Measurements from ENCODE around the gene KIRREL3. TPM values are rescaled to one million over a fixed set of nuclear protein-coding genes. Genes with fewer than 3 reads are reported as not detected.

Gene KIRREL3
- total and polyA plus RNA-seq, 7 experiments from 2014 or later, result not detected

DNA sequence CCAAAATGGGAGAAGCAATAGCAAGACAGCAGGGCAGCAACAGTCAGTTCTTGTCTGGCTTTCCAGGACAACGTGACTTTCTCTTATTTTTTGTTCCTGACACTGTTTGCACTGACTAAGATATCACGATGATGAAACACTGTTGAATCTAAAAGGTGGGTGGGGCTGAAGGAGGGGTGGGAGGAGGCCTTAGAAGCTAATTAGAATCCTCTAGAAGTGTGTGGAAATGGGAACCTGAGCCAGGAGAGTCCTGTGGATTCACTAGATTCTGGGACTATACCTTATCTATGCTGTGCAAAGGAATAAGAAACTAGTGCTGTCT, 344.8 kb downstream of the KIRREL3 start:
- Histone ChIP-seq H3K9me3 (ENCODE audit: control insufficient read depth in 2 of 3, low read length in 3 of 3) (no peaks in the 10 kb centered on the region), H3K4me3 (ENCODE audit: low read length) (no peak overlapping the region), H3K27me3 (ENCODE audit: control insufficient read depth in 2 of 2, insufficient read depth in 2 of 2, low read length in 2 of 2) (no peaks in the 10 kb centered on the region), H3K4me1 (ENCODE audit: control insufficient read depth in 2 of 2, insufficient read depth in 2 of 2, low read length in 2 of 2) (no peaks in the 10 kb centered on the region), H3K36me3 (ENCODE audit: control insufficient read depth in 2 of 3, insufficient read depth in 3 of 3, low read length in 3 of 3) (no peaks in the 10 kb centered on the region), H3K27ac (ENCODE audit: low read depth, low read length) (no peak overlapping the region)
- DNase-seq (no peak), ATAC-seq (no peak)
- Mint-ChIP-seq H3K27me3 (peaks cover 0 to 25% (median 15%) of the 10 kb centered on the region in 5 donors), H3K9me3 (peaks cover 0 to 5% (median 0%) of the 10 kb centered on the region in 11 donors), H3K4me3 (no peak overlapping the region), H3K27ac (no peak overlapping the region), H3K4me1 (no peaks in the 10 kb centered on the region), H3K36me3 (no peaks in the 10 kb centered on the region)
- POLR2A ChIA-PET, result no interaction called here
- intact Hi-C loops (cut with micrococcal nuclease), result no loop called here
- CTCF ChIA-PET, result no interaction called here

DNA sequence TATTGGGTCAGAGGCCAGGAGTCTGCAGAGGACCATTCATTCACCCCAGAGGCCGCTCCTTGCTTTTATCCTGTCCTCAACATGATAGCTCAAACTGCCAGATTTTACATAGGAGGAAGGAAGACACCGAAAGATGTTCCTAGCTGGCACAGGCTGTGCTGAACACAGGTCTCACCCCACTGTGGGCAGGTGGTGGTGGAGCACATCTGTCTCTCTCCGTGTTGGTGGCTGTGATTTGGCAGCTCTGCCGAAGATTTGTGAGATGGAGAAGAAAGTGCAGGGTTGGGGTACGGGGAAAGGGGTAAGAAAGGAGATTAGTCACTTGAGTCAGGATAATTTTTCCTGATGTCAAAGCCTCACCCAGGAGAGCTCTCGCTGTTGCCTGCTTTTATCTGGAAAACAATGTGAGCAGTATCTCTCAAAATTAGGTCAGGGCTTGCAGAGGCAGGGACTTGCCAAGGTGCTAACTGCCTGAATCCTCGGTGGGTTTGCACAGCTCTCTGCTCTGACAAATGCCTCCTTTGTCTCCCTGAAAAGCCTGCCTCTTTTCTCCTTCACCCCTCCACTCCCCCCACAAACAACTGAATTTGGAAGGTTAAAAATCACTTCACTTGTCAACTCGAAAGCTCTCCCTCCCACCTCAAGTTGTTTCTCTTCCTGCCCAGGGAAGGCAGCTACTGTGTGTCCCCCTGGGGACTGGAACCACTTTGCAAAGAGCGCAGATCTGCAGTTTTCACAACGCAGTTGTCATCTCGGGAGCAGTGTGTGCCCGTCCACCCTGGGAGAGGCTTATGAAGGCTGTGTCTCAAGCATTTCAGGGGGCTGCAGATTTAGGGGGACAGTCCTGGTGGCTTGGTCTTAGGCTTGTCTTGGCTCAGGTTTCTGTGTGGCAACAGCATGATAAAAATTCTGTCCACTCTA, 345.4 kb downstream of the KIRREL3 start:
- CTCF ChIA-PET, result no interaction called here
- no peak for ATAC-seq
- Mint-ChIP-seq H3K27me3 (peaks cover 0 to 25% (median 15%) of the 10 kb centered on the region in 5 donors), H3K4me1 (no peaks in the 10 kb centered on the region), H3K4me3 (no peak overlapping the region), H3K27ac (no peak overlapping the region), H3K9me3 (peaks cover 0 to 5% (median 0%) of the 10 kb centered on the region in 11 donors), H3K36me3 (no peaks in the 10 kb centered on the region)
- no peak overlapping the region for H3K27ac ChIP-seq (ENCODE audit: low read depth, low read length)
- H3K4me1 ChIP-seq (ENCODE audit: control insufficient read depth in 2 of 2, insufficient read depth in 2 of 2, low read length in 2 of 2), result no peaks in the 10 kb centered on the region
- no peak overlapping the region for H3K4me3 ChIP-seq (ENCODE audit: low read length)
- H3K27me3 ChIP-seq (ENCODE audit: control insufficient read depth in 2 of 2, insufficient read depth in 2 of 2, low read length in 2 of 2), result no peaks in the 10 kb centered on the region
- H3K9me3 ChIP-seq (ENCODE audit: control insufficient read depth in 2 of 3, low read length in 3 of 3), result no peaks in the 10 kb centered on the region
- no peaks in the 10 kb centered on the region for H3K36me3 ChIP-seq (ENCODE audit: control insufficient read depth in 2 of 3, insufficient read depth in 3 of 3, low read length in 3 of 3)
- DNase-seq, result no peak
- POLR2A ChIA-PET, result no interaction called here
- intact Hi-C loops (cut with micrococcal nuclease), result no loop called here

DNA sequence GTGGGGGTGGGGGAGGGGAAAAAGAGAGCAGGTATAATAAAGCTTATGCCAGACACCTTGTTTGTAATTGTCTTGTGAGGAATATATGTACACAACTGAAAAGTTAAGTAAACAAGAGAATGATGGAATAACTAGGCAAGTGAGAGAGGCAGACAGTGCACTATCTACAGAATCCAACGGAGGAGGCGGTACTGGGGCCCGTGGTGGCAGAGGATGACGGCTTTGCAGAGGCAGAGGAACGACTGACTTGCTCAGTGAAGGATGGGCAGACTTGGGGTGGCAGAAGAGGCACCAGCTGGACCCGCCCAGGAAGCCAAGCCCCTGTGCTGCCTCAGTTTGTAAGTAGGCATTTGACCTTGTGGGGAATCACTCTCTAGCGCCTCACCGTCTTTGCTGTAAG, 347.5 kb downstream of the KIRREL3 start:
- DNase-seq (no peak), ATAC-seq (no peak)
- Histone ChIP-seq H3K27ac (ENCODE audit: low read depth, low read length) (no peak overlapping the region), H3K4me3 (ENCODE audit: low read length) (no peak overlapping the region), H3K36me3 (ENCODE audit: control insufficient read depth in 2 of 3, insufficient read depth in 3 of 3, low read length in 3 of 3) (no peaks in the 10 kb centered on the region), H3K27me3 (ENCODE audit: control insufficient read depth in 2 of 2, insufficient read depth in 2 of 2, low read length in 2 of 2) (no peaks in the 10 kb centered on the region), H3K4me1 (ENCODE audit: control insufficient read depth in 2 of 2, insufficient read depth in 2 of 2, low read length in 2 of 2) (no peaks in the 10 kb centered on the region), H3K9me3 (ENCODE audit: control insufficient read depth in 2 of 3, low read length in 3 of 3) (no peaks in the 10 kb centered on the region)
- H3K27me3 Mint-ChIP-seq, result peaks cover 0 to 27% (median 16%) of the 10 kb centered on the region in 5 donors
- H3K9me3 Mint-ChIP-seq, result peaks cover 0 to 9% (median under 1%) of the 10 kb centered on the region in 11 donors
- no peak overlapping the region for H3K27ac Mint-ChIP-seq
- CTCF ChIA-PET, result no interaction called here
- intact Hi-C loops (cut with micrococcal nuclease), result no loop called here
- H3K4me3 Mint-ChIP-seq, result no peak overlapping the region
- H3K4me1 Mint-ChIP-seq, result no peaks in the 10 kb centered on the region
- no peaks in the 10 kb centered on the region for H3K36me3 Mint-ChIP-seq
- POLR2A ChIA-PET, result no interaction called here

DNA sequence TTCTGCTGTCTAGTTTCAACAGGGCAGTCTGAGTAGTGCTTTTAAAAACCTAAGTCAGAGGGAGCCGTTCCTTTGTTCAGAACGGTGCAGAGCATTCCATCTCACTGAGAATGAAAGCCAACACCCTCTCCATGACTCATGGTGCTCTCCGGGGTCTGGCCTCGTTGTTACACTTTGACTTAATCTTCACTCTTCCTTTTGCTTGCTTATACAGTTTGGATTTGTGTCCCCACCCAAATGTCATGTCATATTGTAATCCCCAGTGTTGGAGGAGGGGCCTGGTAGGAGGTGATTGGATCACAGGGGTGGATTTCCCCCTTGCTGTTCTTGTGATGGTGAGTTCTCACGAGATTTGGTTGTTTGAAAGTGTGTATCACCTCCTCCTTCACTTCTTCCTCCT, 352.8 kb downstream of the KIRREL3 start:
- ATAC-seq (no peak), DNase-seq (no peak)
- H3K36me3 ChIP-seq (ENCODE audit: control insufficient read depth in 2 of 3, insufficient read depth in 3 of 3, low read length in 3 of 3), result no peaks in the 10 kb centered on the region
- ChIA-PET POLR2A (no interaction called here), CTCF (no interaction called here)
- Mint-ChIP-seq H3K4me3 (no peak overlapping the region), H3K4me1 (no peaks in the 10 kb centered on the region), H3K27me3 (peaks cover 0 to 20% (median 4%) of the 10 kb centered on the region in 5 donors), H3K9me3 (peaks cover 0 to 9% (median 0%) of the 10 kb centered on the region in 11 donors), H3K27ac (no peak overlapping the region), H3K36me3 (no peaks in the 10 kb centered on the region)
- intact Hi-C loops (cut with micrococcal nuclease), result no loop called here
- H3K9me3 ChIP-seq (ENCODE audit: control insufficient read depth in 2 of 3, low read length in 3 of 3), result no peaks in the 10 kb centered on the region
- no peaks in the 10 kb centered on the region for H3K27me3 ChIP-seq (ENCODE audit: control insufficient read depth in 2 of 2, insufficient read depth in 2 of 2, low read length in 2 of 2)
- H3K4me1 ChIP-seq (ENCODE audit: control insufficient read depth in 2 of 2, insufficient read depth in 2 of 2, low read length in 2 of 2), result no peaks in the 10 kb centered on the region
- H3K27ac ChIP-seq (ENCODE audit: low read depth, low read length), result no peak overlapping the region
- no peak overlapping the region for H3K4me3 ChIP-seq (ENCODE audit: low read length)

DNA sequence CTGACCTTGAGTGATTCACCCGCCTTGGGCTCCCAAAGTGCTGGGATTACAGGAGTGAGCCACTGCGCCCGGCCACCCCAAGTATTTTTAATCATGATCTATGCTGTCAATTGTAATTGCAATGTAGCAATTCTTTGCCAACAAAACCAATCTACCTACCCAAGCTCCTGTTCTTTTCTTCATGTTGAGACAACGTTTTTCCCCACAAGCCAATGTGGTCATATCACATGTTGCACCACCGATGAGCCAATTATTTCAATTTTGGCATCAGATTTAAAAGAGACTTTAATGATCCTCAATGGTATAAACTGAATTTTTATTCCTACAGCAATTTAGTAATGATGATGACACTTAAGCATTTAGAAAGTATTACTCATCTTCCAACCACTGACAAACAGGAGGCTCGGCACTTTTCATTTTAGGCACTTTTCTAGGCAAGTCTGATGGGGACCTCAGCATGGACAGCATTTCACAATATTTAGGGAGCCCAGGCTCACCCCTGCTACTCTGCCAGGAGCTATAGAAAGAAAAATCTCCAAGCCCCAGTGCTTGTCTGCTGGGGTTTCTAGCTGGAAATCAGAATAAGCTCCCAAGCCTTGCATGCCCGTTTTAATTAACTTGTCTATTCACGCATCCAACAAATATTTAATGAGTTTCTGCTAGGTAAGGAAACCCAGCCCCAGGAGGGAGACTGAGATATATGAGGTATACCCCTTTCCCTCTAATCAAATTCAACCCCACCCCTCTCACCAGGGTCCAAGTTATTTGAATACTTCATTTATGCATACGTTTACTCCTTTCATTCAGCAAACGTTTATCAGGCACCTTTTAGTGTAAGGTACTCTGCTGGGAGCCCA, 353.6 kb downstream of the KIRREL3 start:
- H3K36me3 Mint-ChIP-seq, result no peaks in the 10 kb centered on the region
- POLR2A ChIA-PET, result no interaction called here
- H3K27ac ChIP-seq (ENCODE audit: low read depth, low read length), result no peak overlapping the region
- ATAC-seq (no peak), DNase-seq (no peak)
- peaks cover 0 to 15% (median 4%) of the 10 kb centered on the region in 5 donors for H3K27me3 Mint-ChIP-seq
- no peaks in the 10 kb centered on the region for H3K27me3 ChIP-seq (ENCODE audit: control insufficient read depth in 2 of 2, insufficient read depth in 2 of 2, low read length in 2 of 2)
- peaks cover 0 to 9% (median 0%) of the 10 kb centered on the region in 11 donors for H3K9me3 Mint-ChIP-seq
- no peaks in the 10 kb centered on the region for H3K4me1 Mint-ChIP-seq
- intact Hi-C loops (cut with micrococcal nuclease), result no loop called here
- H3K9me3 ChIP-seq (ENCODE audit: control insufficient read depth in 2 of 3, low read length in 3 of 3), result no peaks in the 10 kb centered on the region
- CTCF ChIA-PET, result no interaction called here
- no peaks in the 10 kb centered on the region for H3K36me3 ChIP-seq (ENCODE audit: control insufficient read depth in 2 of 3, insufficient read depth in 3 of 3, low read length in 3 of 3)
- no peak overlapping the region for H3K27ac Mint-ChIP-seq
- no peaks in the 10 kb centered on the region for H3K4me1 ChIP-seq (ENCODE audit: control insufficient read depth in 2 of 2, insufficient read depth in 2 of 2, low read length in 2 of 2)
- no peak overlapping the region for H3K4me3 Mint-ChIP-seq
- no peak overlapping the region for H3K4me3 ChIP-seq (ENCODE audit: low read length)

DNA sequence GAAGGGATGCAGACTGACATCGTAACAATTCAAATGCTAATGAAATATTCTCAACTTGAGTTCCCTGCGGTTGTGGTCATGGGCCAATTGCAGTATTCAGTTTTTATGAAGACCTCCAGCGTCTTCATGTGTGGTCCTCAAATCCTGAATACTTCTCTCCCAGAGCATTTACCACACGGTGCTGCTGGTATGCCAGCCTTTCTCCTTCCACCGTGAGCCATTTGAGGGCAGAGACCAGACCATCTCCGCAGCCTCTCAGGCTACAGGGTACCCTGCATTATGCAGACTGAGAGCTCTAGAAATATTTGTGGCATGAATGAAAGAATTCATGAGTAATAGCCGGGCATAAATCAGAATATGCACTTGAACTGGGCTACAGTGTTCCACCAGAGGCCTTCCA, 355.4 kb downstream of the KIRREL3 start:
- H3K4me1 ChIP-seq (ENCODE audit: control insufficient read depth in 2 of 2, insufficient read depth in 2 of 2, low read length in 2 of 2), result no peaks in the 10 kb centered on the region
- peaks cover 0 to 9% (median 0%) of the 10 kb centered on the region in 11 donors for H3K9me3 Mint-ChIP-seq
- H3K27ac ChIP-seq (ENCODE audit: low read depth, low read length), result no peak overlapping the region
- no peaks in the 10 kb centered on the region for H3K36me3 Mint-ChIP-seq
- H3K27me3 ChIP-seq (ENCODE audit: control insufficient read depth in 2 of 2, insufficient read depth in 2 of 2, low read length in 2 of 2), result no peaks in the 10 kb centered on the region
- H3K4me3 Mint-ChIP-seq, result no peak overlapping the region
- no peak for DNase-seq
- peaks cover 0 to 18% (median 12%) of the 10 kb centered on the region in 5 donors for H3K27me3 Mint-ChIP-seq
- H3K27ac Mint-ChIP-seq, result no peak overlapping the region
- H3K4me3 ChIP-seq (ENCODE audit: low read length), result no peak overlapping the region
- intact Hi-C loops (cut with micrococcal nuclease), result no loop called here
- ChIA-PET POLR2A (no interaction called here), CTCF (no interaction called here)
- no peaks in the 10 kb centered on the region for H3K4me1 Mint-ChIP-seq
- ATAC-seq, result no peak
- no peaks in the 10 kb centered on the region for H3K36me3 ChIP-seq (ENCODE audit: control insufficient read depth in 2 of 3, insufficient read depth in 3 of 3, low read length in 3 of 3)
- H3K9me3 ChIP-seq (ENCODE audit: control insufficient read depth in 2 of 3, low read length in 3 of 3), result no peaks in the 10 kb centered on the region
